HepG2 (cell line): ENCODE measurements around the gene ANTXR1. TPM values are rescaled to one million over a fixed set of nuclear protein-coding genes. Genes with fewer than 3 reads are reported as not detected.

Experiments
- CERS6 ChIP-seq: sonication (generic); formaldehyde crosslinking; IDR thresholded peaks from 2 replicates; pipeline ENCODE4 v1.5.0; 2020; ENCODE audit warnings: missing genetic modification reagents
- FOXP1 ChIP-seq, 2 experiments: fragments of 450-650 bp in 1 of 2; IDR thresholded peaks; 2 replicates each; pipeline ENCODE4 v1.6.1; 2017 to 2018; ENCODE audit warnings: antibody characterized with exemption in 1 of 2
- GLMP ChIP-seq: sonication (generic); formaldehyde crosslinking; IDR thresholded peaks from 2 replicates; pipeline ENCODE4 v1.9.0; 2021; ENCODE audit warnings: missing genetic modification reagents, mild to moderate bottlenecking, borderline replicate concordance
- MTF2 ChIP-seq: sonication (generic); formaldehyde crosslinking; IDR thresholded peaks from 2 replicates; pipeline ENCODE4 v1.5.0; 2020; ENCODE audit warnings: missing genetic modification reagents, borderline replicate concordance
- MXD4 ChIP-seq: IDR thresholded peaks from 2 replicates; pipeline ENCODE4 v1.6.1; 2016; ENCODE audit warnings: mild to moderate bottlenecking, missing biosample characterization, missing genetic modification reagents
- NFKBIZ ChIP-seq: IDR thresholded peaks from 2 replicates; pipeline ENCODE4 v1.6.1; 2018; ENCODE audit warnings: missing genetic modification reagents, missing compliant biosample characterization
- NR2F6 ChIP-seq, 2 experiments: IDR thresholded peaks; 2 replicates each; pipeline ENCODE4 v1.6.1; 2016; ENCODE audit warnings: antibody characterized with exemption in 1 of 2, mild to moderate bottlenecking in 1 of 2
- ONECUT2 ChIP-seq: sonication (generic); formaldehyde crosslinking; IDR thresholded peaks from 2 replicates; pipeline ENCODE4 v1.4.0; 2020; ENCODE audit warnings: missing genetic modification reagents
- PLRG1 ChIP-seq: fragments of 450-650 bp; conservative IDR thresholded peaks from 2 replicates; pipeline ENCODE4 v1.6.1; 2016
- PRPF4 ChIP-seq: fragments of 200-400 bp; formaldehyde crosslinking; IDR thresholded peaks from 2 replicates; pipeline ENCODE4 v1.6.1; 2016; ENCODE audit warnings: low read length, low read depth; ENCODE audit not compliant: poor library complexity, severe bottlenecking
- RXRB ChIP-seq: IDR thresholded peaks from 2 replicates; pipeline ENCODE4 v1.6.1; 2016; ENCODE audit warnings: borderline replicate concordance, missing genetic modification reagents, missing compliant biosample characterization
- SIN3A ChIP-seq: IDR thresholded peaks from 2 replicates; pipeline ENCODE4 v1.6.1; 2011; ENCODE audit warnings: low read depth, mild to moderate bottlenecking, control low read depth, low read length, borderline replicate concordance
- SUZ12 ChIP-seq: fragments of 150-350 bp; IDR thresholded peaks from 2 replicates; pipeline ENCODE4 v1.6.1; 2014; ENCODE audit warnings: low read depth, low read length
- ZBTB25 ChIP-seq: IDR thresholded peaks from 2 replicates; pipeline ENCODE4 v1.6.1; 2018; ENCODE audit warnings: missing genetic modification reagents
- ZNF251 ChIP-seq: sonication (generic); formaldehyde crosslinking; IDR thresholded peaks from 2 replicates; pipeline ENCODE4 v1.9.0; 2021; ENCODE audit warnings: mild to moderate bottlenecking, missing genetic modification reagents
- ZNF275 ChIP-seq: sonication (generic); formaldehyde crosslinking; IDR thresholded peaks from 2 replicates; pipeline ENCODE4 v1.8.0; 2022; ENCODE audit warnings: missing genetic modification reagents, mild to moderate bottlenecking, inconsistent platforms, borderline replicate concordance
- ZNF337 ChIP-seq: sonication (generic); formaldehyde crosslinking; IDR thresholded peaks from 2 replicates; pipeline ENCODE4 v1.5.1; 2020; ENCODE audit warnings: missing genetic modification reagents, low read depth, mild to moderate bottlenecking, borderline replicate concordance
- ZNF34 ChIP-seq: sonication (generic); formaldehyde crosslinking; IDR thresholded peaks from 2 replicates; pipeline ENCODE4 v1.4.0; 2020; ENCODE audit warnings: mild to moderate bottlenecking, missing genetic modification reagents, borderline replicate concordance
- ZNF674 ChIP-seq: sonication (generic); formaldehyde crosslinking; IDR thresholded peaks from 2 replicates; pipeline ENCODE4 v1.5.0; 2020; ENCODE audit warnings: low read depth, mild to moderate bottlenecking, missing genetic modification reagents
- ZNF710 ChIP-seq: sonication (generic); formaldehyde crosslinking; IDR thresholded peaks from 2 replicates; pipeline ENCODE4 v1.5.0; 2020; ENCODE audit warnings: mild to moderate bottlenecking, missing genetic modification reagents, borderline replicate concordance
- ZNF780A ChIP-seq: sonication (generic); formaldehyde crosslinking; IDR thresholded peaks from 2 replicates; pipeline ENCODE4 v1.8.0; 2022; ENCODE audit warnings: mild to moderate bottlenecking, missing genetic modification reagents, moderate library complexity
- ZNF816 ChIP-seq: sonication (generic); formaldehyde crosslinking; IDR thresholded peaks from 2 replicates; pipeline ENCODE4 v1.8.0; 2022; ENCODE audit warnings: missing genetic modification reagents, mild to moderate bottlenecking, borderline replicate concordance
- ZSCAN20 ChIP-seq: sonication (generic); formaldehyde crosslinking; IDR thresholded peaks from 2 replicates; pipeline ENCODE4 v1.4.0; 2020; ENCODE audit warnings: missing genetic modification reagents, mild to moderate bottlenecking, borderline replicate concordance
- ZSCAN9 ChIP-seq: IDR thresholded peaks from 2 replicates; pipeline ENCODE4 v1.6.1; 2016; ENCODE audit warnings: borderline replicate concordance
- polyA plus RNA-seq, 8 experiments: library from polyadenylated mRNA; depleted of rRNA in 3 of 8; stranded (reverse) in 7 of 8; unstranded in 1 of 8; fragments of >200 nt; fragmentation: Illumina TruSeq in 4 of 8; extraction: Trizol in 4 of 8; gene quantifications; 2 replicates each; pipeline versions ENCODE4 v1.2.1 to v1.2.3, GENCODE V29; 2011 to 2016; ENCODE audit warnings: low read depth in 4 of 8, missing spikeins in 1 of 8, mixed read lengths in 1 of 8; ENCODE audit not compliant: insufficient read depth in 1 of 8
- total RNA-seq, 5 experiments: library from RNA; depleted of rRNA; stranded (reverse); fragments of >200 nt; fragmentation: Illumina TruSeq; extraction: Trizol; gene quantifications; 2 replicates each; pipeline ENCODE4 v1.2.3, GENCODE V29; 2016; ENCODE audit warnings: low read depth in 1 of 5

Gene ANTXR1
- total and polyA plus RNA-seq, 2 of the 13 experiments (the other 11 are each of a cell fraction or from before 2014, with no cell fraction given): 4.5 to 12.7 TPM

- TF ChIP-seq ZBTB25 (CRISPR knock-in tag): 0 out of 2 replicates have a peak, but pooled peaks have one; percentile 32
- no peak for TF ChIP-seq CERS6 (CRISPR knock-in tag)
- TF ChIP-seq SUZ12: no peak
- TF ChIP-seq ZNF275: no peak
- TF ChIP-seq ZNF816 (CRISPR knock-in tag): no peak
- 0 out of 2 replicates have a peak, but pooled peaks have one; percentile 33 for TF ChIP-seq ZSCAN9
- TF ChIP-seq NFKBIZ (CRISPR knock-in tag): no peak
- TF ChIP-seq PLRG1: no peak
- TF ChIP-seq GLMP (CRISPR knock-in tag): no peak
- peak; percentile 64 for TF ChIP-seq NR2F6 (IDR thresholded peaks at IDR 0.05)
- TF ChIP-seq NR2F6 (CRISPR knock-in tag; IDR thresholded peaks at IDR 0.05): peak; percentile 60; the same call in 1 of the 2 replicates
- no peak for TF ChIP-seq FOXP1 (IDR thresholded peaks at IDR 0.05)
- TF ChIP-seq FOXP1 (CRISPR knock-in tag; IDR thresholded peaks at IDR 0.05): peak; percentile 49; the same call in 1 of the 2 replicates
- peak; percentile 38; the same call in 1 of the 2 replicates for TF ChIP-seq RXRB
- TF ChIP-seq ZNF251 (CRISPR knock-in tag): no peak
- no peak for TF ChIP-seq ZNF34 (CRISPR knock-in tag)
- no peak for TF ChIP-seq ZNF780A (CRISPR knock-in tag)
- no peak for TF ChIP-seq MXD4 (CRISPR knock-in tag)
- peak; percentile 81 for TF ChIP-seq ONECUT2 (CRISPR knock-in tag)
- no peak for TF ChIP-seq PRPF4
- no peak for TF ChIP-seq ZNF674 (CRISPR knock-in tag)
- no peak for TF ChIP-seq ZNF710 (CRISPR knock-in tag)
- TF ChIP-seq ZSCAN20 (CRISPR knock-in tag): no peak
- no peak for TF ChIP-seq SIN3A
- TF ChIP-seq ZNF337 (CRISPR knock-in tag): no peak
- no peak for TF ChIP-seq MTF2 (CRISPR knock-in tag)
Observed at GRCh38 chr2:69196327-69197117, 183.5 kb downstream of the ANTXR1 start (continued).
